NCI-H524 treated with DMSO at 0.1 percent for 48 hours (cell line): Measurements from ENCODE around the gene SLX4IP.
"Not testable (repeated sequence)": the region's sequence is repeated elsewhere in the genome, so short reads cannot be mapped to it uniquely, and the experiment has no call there.

Source experiments
- DNase-seq: peaks from one replicate; lab custom pipeline; 2025; lab: John Stamatoyannopoulos, UW

SLX4IP gene

GRCh38 chr20:10573951-10574339, 138.8 kb downstream of the SLX4IP start:
- no peak for DNase-seq

DNA sequence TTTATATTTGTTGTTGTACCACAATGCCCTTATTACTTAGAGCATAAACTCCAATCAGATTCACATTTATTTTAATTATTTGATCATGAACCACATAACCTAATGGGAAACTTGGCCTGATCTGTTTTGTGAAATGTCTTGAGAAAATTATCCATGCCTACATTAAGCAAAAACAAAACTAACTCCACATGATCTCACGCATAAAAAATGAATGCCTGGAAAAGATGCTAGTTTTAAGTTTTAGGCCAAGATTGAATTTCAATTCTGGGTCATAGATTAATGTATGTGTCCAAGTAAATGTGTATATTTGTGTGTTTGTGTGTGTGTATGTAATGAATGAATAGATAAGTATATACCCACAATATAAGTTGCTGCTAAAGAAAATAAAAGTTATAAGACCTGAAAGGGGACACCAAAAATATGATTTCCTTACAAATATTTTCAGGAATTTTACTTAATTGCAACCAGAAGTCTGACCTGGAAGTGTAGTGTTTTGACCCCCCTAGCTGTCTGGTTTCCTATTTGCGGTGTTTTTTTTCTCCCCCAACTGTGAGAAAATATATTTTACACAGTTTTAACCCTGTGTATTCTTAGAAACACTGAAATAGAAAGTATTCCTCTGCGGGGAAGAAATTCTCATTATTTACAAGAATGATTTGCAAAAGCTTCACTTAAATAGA, 141.4 kb downstream of the SLX4IP start:
- DNase-seq = no peak

GRCh38 chr20:10577648-10578047, 142.5 kb downstream of the SLX4IP start:
- DNase-seq = no peak

DNA sequence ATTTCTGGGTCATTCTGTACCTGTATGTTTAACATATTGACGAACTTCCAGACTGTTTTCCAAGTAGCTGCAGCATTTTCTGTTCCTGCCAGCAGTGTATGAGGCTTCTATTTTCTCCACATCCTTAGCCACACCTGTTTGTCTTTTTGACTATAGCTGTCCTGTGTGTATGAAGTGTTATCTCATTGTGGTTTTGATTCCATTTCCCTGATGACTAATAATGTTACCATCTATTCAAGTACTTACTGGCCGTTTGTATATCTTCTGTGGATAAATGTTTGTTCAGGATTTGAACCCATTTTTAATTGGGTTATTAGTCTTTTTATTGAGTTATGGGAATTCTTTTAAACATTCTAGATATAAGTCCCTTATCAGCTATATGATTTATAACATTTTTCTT, 143.5 kb downstream of the SLX4IP start:
- no peak for DNase-seq

DNA sequence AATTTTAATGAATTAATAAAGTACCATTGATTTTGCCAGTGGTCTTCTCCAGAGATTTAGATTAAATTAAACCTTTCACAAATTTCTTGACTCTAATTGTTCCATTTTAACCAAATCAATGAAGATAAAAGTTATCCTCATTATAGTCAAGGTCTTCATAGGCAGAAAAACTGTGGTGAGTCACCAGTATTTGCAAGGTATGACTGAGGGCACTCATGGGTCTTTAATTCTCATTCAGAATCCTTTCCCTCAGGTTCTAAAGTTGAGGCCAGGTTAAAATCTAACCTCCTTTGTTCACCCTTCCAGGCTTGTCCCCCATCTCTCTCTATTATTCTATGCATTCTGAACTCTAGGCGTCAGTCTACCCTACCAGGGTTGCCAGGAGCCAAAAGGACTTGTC, 144.8 kb downstream of the SLX4IP start:
- no peak for DNase-seq

GRCh38 chr20:10580700-10581099, 145.6 kb downstream of the SLX4IP start:
- no peak for DNase-seq

DNA sequence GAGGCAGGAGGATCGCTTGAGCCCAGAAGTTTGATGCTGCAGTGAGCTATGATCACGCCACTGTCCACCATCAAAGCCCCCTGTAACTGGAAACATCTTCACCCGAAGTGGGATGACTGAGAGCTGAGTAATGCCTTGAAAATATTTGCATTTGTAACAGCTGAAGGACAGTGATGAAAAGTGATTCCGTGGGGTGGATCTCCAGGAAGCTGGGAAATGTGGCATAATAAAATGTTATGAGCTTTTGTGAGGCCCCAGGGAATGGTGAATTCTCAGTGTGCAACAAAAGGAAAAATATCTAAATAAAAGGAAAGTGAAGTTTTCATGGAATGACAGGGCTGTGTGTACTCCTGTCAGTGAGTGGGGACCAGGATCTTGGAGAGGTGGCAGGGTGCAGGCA, 146.7 kb downstream of the SLX4IP start:
- no peak for DNase-seq

GRCh38 chr20:10584371-10584770, 149.3 kb downstream of the SLX4IP start:
- DNase-seq = no peak

DNA sequence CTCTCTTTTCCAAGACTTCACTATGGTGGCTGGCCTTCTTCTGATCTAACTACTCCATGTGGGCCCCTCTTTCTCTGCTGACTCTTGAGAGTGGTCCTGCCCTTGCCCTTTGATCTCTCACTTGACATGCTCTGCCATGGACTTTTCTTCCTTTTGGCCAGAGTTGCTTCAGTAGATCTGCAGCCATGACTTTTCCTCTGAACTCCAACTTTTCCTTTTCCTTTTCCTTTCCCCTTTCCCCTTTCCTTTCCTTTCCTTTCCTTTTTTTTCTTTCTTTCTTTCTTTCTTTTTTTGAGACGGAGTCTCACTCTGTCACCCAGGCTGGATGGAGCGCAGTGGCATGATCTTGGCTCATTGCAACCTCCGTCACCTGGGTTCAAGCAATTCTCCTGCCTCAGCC, 150.2 kb downstream of the SLX4IP start:
- no peak for DNase-seq

DNA sequence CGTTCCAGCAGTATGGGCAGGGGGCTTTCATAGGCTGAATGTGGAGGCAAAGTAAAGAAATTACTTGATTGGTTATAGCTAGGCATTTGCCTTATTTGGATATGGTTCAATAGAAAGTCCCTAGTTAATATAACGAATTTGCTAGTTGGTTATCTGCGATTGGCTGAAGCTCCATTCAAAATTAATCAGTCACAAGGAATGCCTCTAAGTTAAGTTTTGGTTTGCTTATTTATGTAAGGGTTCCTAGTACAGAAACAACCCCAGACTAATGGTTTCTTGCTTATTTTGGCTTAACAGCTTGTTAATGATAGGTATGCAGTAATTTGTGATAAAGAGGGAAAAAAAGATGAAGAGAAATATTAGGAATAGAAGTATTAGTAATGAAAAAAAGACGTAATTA, 151.2 kb downstream of the SLX4IP start:
- DNase-seq = no peak

DNA sequence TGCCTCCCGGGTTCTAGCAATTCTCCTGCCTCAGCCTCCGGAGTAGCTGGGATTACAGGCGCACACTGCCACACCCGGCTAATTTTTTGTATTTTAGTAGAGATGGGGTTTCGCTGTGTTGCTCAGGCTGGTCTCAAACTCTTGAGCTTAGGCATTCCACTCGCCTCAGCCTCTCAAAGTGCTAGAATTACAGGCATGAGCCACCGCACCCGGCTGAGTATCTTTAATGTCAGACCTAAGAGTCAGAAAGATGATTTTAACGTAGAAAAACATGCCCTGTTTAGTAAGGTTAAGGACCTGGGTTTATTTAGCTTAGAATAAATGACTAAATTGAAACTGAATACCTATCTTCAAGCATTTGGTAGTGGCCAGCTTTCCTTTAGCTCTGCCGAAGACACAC, 155.3 kb downstream of the SLX4IP start:
- DNase-seq = not testable (repeated sequence)

DNA sequence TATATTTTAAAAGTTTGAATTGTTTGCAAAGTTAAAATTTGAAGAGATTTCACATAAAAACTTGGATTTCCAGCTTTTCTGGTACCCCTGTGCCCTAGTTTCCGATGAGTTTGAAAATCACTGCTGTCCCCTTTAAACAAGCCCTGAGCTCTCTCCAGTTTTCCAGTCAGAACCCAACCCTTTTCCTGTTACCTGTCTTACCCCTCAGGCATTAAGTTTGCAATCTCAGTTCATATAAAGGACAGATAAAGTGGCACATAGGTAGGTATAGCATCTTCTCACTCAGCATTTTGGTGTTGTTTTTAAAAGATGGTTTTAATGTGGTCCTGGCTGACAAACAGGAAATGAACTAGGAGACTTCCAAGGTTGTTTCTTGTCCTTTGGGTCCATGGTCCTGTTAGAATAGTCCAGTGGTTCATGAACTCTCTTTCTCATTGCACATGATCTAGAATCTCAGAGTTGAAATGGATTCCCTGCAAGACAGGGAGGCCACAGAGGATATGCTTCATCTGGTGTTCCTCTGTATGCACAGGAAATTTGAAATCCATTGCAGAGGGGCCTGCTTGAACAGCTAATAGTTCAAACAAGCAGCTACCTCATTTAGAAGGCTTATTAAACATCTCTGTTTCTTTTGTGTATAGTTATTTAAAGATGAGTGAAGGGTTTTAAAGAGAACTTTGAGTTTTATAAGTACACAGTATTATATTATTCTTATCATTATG, 156.0 kb downstream of the SLX4IP start:
- no peak for DNase-seq

DNA sequence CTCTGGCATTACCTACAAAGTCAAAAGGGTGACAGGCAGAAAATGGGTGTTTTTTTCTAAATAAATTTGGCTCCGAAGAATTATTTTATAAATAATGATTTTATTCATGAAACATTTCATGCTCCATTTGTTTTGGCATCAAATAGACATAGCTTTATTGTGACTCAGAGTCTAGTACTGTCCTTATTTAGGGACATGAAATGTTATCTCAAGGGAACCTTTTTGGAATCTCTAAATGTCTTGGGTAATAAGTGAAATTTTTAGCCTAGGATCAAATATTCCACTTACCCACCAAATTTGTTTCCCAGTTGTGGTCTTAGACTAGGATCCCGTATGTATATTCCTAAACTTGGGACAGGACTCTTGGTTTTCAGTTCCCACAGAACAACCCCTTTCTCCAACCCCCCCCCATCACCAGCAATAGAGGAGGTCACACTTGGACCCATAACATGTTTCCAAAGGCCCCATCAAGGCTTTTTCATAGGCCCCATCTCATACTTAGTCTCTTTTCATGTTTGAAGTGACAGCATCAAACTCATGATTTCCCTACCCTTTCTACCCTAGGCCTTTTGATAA, 156.9 kb downstream of the SLX4IP start:
- no peak for DNase-seq

DNA sequence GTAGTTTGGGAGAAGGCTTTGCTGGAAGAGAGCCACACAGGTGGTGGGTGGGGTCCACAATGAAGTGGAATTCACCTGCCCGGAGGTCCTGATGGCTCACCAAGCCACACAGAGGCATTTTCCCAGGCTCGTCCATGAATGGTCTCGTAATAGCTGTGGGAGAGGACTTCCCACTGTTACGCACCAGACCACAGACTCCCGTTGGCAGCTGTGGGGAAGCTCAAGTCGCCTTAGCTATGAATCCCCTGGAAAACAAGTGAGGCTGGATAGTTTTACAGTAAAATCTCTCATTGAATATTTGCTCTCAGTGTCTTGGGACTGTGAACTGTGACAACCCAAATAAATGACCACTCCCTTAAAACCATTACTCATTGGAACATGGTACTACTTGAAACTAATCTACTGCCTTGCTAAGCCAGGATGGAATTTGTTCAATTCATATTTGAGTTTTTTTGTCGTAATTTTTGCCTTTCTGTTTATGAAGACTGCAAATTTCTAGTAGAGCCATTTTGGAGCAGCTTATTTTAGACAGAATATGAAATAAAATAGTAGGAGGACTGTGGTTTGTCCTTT, 159.3 kb downstream of the SLX4IP start:
- DNase-seq = no peak

DNA sequence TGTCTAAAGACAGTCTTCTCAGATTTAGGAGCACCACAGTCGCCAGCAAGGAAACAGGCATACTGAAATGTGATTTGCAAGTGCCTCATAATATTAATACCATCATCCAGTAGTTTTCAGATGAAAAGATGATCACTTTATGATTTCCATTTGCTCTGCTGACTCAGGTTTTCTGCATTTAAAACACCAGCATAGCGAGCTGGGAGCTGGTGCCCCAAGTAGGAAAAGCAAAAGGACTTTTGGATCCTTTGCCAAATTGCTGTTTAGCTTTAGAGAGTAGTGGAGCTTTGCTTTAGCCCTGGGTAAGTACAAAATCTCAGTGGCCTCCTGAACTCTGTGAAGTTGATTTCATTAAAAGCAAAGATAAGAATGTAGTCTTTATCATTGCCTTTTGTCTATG, 160.2 kb downstream of the SLX4IP start:
- no peak for DNase-seq

DNA sequence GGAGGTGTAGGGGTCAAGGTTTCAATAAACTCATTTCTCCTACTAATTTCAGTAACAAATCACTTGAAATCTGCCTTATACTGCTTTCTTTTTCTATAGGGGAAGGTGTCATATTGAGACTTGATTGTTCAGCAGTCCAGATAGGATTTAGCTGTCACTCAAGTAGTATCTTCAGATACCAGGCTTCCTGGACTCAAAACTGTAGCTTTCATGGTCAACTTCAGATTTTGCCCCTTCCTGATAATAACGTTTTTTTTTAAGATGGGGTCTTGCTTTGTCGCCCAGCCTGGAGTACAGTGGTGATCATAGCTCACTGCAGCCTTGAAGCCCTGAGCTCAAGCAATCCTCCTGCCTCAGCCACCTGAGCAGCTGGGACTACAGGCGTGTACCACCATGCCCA, 160.9 kb downstream of the SLX4IP start:
- DNase-seq = no peak

DNA sequence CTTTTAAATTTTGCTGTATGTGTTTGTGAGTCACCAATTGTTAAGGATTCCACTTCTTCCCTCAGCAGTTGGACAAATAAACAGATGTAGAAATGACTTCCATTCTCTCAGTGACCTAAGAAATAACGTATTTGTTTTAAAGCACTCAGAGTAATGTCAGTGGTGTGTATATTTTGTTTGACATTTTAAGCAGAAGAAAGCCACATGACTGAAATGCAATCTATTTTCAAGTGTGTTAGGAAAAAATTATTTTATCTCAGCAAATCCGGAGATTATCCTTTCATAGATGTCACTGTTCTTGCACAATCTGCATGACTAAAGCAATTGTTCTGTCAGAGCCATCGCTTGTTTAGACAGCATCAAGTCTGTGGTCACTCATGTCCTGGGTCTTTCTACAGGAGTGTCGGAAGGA, 161.6 kb downstream of the SLX4IP start:
- DNase-seq = no peak

DNA sequence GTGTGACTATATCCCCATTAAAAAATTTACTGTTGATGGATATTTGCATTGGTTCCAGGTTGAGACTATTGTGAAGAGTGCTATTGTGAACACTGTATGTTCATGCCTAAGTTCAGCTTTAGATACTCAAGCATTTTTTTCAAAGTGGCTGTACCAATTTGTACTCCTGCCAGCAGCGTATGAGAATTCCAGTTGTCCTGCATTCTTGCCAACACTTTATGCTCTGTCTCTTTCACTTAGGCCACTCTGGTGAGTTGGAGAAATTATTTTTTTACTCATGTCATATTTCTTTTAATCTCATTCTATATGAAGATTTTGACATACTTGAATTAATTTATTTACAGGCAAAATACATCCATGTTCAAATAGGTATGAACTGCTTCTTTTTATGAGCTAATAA, 162.5 kb downstream of the SLX4IP start:
- DNase-seq = no peak

DNA sequence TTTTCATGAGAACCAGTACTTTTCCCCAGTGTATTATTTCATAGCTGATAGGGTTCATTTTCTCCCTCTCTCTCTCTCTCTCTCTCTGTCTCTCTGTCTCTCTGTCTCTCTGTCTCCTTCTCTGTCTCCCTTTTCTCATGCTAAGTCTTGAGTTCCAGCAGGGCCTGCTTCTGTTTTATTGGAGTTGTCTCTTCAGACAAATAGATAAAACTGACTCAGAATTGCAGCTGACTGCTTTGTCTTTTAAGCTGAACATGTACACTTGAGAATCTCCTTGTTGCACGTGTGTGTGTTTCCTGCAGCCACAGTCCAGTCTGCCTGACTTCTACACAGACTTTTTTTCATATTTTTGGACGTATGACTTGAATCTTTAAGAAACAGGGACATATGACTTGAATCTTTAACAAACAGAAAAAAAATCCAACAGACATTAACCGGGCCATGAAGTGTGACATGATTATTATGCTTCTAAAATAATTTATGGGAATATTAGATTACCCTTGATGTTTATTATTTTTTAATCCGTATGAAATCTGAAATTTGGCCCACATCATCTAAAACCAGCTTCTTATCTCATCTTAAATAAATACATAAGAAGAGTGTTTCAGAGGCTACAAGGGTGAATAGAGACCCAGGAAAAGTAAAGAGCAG, 167.2 kb downstream of the SLX4IP start:
- no peak for DNase-seq

DNA sequence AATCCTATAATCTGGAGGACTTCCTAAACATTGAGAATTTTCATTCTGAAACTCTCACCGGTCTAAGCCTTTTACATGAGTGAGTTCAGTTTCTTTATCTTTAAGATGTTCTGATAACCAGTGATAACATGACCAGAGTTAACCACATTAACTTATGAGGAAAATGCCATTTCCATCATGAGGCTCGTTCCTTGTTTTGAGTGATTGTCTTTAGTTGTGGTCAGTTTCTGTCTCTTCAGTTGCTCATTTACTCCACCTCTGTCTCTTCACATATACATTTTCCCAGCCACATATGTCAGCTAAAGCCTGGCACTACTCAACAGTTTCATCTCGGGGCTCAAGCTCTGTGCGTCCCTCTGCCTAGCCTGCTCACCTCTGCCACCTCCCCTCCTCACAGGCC, 168.3 kb downstream of the SLX4IP start:
- DNase-seq = no peak

GRCh38 chr20:10603971-10604864, 169.1 kb downstream of the SLX4IP start:
- DNase-seq = no peak
